GM21576 (cell line): ENCODE data around the gene STXBP5.

Experiments used
- ATAC-seq: cut with Tn5 transposase; IDR thresholded peaks from one replicate; pipeline ENCODE4 v1.9.1; 2021; ENCODE audit warnings: mild to moderate bottlenecking, moderate library complexity; ENCODE audit not compliant: unreplicated experiment

Gene STXBP5

DNA sequence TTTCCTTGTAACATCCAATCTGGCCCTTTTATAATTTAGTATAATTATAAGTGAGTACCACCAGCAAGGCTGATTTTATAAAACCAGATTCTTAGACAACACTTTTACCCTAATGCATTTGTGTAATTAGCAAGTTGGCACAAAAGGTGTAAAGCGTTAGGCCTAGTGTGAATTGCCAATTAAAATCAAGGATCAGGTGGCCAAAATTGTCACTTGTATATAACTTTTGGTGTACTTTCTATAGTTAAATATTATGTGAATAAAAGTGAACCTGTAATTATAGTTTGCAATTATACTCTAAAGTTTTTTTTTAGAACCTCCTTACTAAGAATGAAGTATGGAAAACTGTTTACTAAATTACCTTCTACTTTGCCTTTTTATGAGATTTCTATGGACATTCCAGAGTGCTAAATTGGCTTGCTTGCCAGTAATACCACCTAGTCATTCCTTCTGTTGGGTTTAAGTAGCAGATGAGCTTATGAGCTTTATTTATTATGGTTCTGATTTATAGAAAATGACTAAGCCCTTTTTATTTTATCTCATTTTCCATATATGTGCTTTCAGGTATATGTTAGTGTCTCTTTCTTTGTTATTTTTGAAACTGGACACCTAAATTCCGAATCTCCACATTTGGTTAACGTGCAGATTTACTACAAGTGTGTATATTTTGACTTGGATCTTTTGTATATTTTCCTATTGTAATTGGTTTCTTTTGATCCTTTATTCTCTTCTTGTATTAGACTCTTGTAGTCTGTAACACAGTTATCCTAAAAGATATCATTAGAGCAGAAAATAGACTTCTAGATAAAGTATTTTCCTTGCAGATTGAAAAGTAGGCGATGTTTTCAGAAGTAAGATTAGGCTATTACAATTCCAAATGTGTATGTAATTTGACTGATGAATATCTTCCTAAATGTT lies 3.9 kb downstream of the STXBP5 start:
- no peak for ATAC-seq

DNA sequence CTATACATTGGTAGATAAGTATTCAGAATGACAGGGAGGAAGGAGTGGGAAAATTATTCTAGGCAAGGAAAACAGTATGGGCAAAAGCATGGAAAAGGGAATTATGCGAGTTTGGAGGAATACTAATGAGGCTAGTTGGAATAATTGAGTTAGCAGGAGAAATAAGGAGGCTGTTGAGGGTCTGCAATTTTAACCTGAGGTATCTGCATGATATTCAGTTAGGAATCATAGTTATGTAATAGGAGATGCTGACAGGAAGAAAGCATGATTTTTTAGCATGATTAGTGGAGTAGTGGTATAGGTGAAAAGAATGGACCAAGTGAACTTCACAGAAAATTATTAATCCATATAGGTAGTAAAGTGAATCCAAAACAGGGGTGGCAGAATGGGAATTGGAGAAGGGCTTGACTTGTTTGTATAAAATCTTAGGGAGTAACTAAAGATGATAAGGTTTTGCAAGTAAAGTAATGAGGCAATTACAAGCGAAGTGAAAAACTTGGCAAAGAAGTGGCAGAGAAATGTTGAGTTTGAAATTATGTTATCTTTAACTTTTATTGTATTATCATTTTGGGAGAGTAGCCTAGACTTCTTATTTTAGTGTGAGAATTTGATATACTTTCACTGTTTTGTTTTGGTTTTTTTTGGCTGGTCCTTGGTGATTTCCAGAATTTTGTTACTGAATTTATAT lies 5.7 kb downstream of the STXBP5 start:
- no peak for ATAC-seq

DNA sequence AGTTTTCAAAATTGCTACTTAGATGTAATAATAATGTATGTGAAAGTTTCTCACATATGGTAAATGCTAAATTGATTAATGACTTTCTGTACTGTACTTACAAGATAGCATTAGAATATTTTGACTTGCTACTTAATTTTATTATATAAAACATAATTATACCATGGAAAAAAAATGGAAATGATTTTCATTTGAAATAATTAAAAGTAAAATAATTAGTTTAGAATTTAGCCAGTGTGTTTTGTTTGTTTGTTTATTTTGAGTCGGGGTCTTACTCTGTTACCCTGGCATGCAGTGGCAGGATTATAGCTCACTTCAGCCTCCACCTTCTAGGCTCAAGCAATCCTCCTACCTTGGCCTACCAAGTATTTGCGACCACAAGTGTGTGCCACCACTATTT lies 7.1 kb downstream of the STXBP5 start:
- ATAC-seq: no peak

DNA sequence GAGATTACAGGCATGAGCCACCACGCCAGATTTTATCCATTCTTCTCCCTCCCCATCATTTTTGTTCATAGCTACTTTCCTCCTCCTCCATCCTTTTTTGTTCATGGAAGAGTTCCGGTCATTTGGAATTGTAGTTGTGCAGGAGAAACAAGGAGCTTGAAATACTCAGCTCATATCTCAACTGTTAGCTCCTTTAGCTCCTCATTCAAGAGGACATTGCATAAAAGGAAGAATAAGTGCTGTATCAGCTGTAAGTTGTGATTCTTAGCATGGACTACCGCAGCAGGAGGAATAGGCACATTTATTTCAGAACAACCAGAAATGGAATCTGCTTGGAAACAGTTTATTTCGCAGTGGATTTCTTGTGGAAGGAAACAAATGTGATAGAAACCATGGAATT lies 7.6 kb downstream of the STXBP5 start:
- no peak for ATAC-seq

DNA sequence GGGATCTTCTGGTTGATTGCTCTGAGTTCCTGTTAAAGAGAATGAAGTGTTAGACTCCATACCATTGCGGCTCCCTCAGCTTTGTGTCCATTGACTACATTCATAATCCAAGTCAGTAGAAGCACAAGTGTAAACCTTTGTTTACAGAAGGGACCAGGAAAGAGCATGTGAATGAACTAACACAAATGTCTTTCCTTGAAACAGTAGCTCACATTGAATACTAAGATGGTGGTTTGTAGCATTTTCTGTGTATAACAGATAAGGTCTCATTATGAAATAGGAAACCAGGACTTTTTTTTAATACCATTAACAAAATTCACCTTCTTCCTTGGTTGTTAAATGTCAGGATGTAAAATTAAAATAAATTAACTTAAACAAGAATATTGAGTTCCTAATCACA lies 8.4 kb downstream of the STXBP5 start:
- ATAC-seq: no peak

DNA sequence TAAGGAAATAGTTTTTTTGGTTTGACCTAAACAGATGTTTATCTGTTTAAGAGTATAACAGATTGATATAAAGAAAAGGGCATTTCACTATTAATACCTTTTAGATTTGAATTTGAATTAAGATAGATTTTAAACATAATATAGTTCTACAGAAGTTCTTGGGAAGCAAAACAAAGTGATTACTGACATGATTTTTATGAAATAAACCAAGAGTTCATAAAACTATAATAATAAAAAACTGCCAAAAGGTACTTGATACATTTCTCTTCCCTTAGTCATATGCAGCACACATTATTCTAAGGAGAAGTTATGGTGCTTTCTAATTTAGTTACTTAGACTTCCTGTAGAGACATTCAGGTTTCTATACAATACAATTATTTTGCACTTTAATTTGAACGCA lies 9.6 kb downstream of the STXBP5 start:
- ATAC-seq: no peak

DNA sequence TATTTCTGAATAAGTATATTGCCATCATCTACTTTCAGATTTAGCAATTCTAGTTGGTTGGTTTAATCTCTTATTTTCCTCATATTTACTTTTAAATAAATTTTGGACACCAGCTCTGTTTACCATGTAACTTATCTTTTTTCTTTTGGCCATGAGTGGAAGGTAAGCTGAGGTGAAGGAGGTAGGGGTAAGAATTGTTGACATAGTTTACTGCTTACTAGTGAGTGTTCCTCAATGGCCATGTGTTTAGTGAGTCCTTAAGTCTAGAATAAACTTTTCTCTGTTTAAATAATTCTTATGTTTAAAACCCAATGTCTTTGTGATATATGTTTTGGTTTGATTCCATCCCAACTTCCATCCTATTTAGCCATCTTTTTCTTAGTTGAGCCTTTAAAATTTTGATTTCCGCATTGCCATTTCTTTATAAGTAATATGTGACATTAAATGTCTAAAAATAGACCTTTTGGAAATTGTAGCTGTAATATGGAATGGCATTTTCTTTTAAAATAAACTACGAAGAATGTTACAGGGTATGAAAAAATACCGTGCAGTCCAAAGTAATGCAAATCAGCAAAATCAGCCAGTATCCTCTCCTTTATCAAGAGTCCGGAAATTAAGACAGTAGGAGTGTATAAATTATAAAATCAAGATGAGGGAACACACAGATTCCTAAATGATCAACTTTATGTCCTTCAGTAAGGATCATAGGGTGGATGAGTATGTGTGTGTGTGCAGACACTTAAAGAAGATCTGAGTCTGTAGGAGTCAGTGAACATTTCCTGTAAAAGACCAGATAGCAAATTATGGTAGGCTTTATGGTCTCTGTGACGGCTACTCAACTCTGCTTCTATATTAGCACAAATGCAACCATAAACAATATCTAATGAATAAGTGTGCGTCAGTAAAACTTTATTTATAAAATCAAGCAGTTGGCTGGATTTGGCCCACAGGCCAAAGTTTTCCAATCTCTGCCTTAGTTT lies 10.3 kb downstream of the STXBP5 start:
- ATAC-seq: no peak

DNA sequence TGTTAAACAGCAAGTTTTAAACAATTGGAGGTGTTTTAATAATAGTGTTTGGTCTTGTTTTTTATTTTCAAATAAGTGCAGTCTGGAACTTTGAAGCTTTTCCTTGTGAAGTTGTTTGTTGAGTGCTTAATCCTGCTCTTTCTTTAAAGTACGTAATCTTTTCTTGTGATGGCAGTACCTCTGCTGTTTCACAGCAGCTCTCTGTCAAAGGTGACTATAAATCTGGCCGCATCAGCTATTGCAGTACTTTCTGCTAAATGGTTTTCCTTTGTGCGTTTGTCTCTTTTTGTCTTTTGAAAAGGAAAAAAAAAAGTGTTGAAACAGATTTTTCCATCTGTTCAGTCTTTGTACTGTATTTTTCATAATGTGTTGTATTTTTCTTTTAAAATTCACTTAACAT lies 12.7 kb downstream of the STXBP5 start:
- no peak for ATAC-seq

DNA sequence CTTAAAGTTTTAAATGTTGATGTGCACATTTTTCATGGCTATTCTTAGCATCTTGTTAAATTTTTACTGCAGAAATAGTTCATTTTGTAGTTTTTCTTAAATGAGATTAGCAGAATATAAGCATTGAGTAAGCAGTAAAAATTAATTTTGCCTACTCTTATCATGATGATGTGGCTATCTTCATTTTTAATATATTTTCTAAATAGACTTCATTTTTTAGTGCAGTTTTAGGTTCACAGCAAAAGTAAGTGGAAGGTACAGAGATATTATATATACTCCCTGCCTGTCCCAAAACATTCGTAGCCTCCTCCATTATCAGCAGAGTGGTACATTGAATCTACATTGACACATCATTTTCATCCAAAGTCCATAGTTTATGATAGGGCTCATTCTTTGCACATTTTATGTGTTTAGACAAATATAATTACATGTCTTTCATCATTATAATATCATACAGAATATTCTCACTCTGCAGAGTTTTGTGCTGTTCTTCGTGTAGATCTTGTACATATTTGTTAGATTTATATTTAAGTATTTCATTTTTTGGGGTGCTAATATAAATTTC lies 13.7 kb downstream of the STXBP5 start:
- ATAC-seq: no peak

DNA sequence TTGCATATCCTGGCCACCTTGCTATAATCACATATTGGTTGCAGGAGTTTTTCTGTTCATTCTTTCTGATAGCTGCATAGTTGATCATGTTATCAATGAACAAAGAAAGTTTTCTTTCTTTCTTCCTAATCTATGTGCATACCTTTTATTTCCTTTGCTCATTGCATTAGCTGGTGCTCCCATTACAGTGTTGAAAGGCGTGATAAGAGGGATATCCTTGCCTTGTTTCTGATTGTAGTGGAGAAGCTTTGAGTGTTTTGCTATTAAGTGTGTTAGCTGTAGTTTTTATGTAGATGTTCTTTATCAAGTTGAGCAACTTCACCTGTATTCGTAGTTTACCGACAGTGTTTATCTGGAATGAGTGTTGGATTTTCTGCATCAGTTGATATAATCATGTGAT lies 14.6 kb downstream of the STXBP5 start:
- no peak for ATAC-seq

DNA sequence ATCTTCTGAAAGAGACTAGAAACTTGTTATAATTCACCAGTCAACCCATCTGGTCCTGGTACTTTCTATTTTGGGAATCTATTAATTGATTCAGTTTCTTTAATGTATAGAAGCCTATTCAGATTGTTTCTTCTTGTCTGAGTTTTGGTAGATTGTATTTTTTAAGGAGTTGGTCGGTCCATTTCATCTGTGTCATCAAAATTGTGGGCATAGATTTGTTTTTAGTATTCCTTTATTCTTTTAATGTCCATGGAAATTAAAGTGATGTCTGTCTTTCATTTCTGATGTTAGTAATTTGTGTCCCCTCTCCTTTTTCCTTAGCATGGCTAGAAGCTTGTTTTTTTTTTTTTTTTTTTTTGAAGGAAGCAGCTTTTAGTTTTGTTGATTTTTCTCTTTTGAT lies 15.2 kb downstream of the STXBP5 start:
- no peak for ATAC-seq

DNA sequence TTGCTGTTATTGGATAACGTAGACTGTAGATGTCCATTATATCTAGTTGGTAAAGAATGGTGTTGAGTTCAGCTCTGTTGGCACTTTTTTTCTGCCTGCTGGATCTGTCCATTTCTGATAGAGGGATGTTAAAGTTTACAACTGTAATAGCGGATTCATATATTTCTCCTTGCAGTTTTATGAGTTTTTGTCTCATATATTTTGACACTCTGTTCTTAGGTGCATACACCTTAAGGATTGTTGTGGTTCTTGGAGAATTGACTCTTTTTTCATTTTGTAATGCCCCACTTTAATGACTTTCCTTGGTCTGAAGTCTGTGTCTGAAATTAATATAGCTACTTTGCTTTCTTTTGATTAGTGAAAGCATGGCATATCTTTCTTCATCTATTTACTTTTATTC lies 16.1 kb downstream of the STXBP5 start:
- ATAC-seq: no peak

DNA sequence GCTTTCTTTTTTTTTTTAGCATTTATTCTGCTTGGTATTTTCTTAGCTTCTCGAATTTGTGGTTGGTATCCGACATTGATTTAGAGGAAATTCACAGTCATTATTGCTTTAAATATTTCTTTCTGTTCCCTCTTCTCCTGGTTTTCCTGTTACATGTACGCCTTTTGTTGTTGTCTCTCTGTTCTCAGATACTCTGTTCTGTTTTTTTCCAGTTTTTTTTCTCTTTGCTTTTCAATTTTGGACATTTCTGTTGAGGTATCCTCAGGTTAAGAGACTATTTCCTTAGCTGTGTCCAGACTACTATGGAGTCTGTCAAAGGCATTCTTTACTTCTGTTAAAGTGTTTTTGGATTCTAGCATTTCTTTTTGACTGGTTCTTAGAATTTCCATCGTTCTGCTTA lies 17.5 kb downstream of the STXBP5 start:
- no peak for ATAC-seq

DNA sequence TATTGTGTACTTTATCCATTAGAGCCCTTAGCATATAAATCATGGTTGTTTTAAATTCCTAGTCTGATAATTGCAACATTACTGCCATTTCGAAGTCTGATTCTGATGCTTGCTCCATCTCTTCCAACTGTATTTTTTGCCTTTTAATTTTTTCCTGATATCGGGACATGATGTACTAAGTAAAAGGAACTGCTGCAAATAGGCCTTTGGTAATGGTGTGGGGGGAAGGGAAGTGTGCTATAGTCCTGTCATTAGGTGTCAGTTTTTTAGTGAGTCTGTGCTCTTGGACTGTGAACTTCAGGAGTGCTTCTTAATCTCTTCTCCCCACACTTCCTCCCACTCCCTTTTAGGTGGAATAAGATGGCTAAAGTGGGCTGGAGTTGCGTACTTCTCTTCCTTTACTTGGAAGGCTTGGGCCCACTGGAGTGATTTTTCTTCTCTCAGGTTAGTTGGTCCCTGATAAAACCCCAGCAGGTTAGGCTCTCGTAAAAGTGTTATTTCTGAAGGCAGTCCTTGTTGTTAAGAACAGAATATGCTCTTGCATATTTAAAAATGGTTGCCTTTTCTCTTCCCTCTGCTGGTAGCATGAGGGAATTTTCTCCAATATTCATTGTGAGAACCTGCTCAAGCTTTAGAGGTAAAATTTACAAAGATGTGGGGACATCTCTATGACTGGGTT lies 18.1 kb downstream of the STXBP5 start:
- ATAC-seq: no peak

DNA sequence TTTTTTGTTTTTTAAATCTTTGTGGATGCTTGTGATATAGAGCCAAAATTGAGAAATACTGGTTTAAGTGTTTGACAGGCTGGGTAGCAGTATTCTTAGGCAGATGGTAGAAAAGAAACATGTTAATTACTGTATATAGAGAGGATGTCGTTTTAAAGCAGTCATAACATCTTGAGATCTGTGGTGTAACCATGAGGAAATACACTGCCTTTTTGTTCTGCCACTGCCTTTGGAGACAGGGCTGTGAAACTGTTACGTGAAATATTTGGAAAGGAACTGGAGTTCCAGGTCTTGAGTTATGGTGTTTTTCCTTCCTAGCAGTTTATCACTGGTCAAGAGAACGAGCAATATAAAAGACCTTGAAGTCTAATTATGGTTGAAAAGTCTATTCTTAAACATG lies 19.5 kb downstream of the STXBP5 start:
- ATAC-seq: no peak

DNA sequence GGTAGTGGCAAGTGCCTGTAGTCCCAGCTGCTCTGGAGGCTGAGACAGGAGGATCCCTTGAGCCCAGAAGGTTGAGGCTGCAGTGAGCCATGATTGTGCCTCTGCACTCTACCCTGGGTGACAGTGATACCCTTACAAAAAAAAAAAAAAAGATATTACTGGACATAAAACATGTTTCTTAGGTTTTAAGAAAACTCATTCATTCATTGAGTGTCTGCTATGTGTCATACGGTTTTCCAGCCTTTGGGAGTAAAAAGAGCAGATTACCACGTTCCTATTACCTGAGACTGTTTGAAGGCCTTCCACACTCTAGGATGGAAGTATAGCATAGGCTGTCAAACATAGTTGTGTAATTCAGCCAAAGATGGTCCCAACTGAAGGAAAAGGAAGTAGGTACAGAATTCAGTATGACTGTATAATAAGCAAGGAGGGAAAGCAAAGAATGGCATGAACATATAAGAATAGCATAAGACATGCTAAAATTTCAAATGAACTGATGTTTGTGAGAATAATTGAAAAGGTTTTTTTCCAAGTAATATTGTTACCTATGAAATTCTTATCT lies 22.0 kb downstream of the STXBP5 start:
- ATAC-seq: no peak

DNA sequence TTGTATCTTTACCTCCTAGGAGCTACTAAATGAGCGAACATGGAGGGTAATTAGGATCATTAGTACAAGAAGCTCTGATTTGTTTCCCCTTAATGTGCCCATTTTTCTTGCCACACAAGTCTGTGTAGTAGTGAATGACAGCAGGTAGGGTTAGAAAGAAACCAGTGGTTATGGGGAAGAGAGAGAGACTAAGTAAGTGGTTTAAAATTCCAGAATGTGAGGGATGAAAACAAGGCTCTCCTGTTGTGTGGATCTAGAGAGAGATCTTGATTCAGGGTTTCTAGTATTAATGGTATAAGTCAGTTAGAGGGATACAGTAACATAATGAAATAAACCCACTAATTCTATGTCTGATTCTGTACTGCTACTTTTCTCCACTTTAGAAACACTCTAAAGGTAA lies 22.7 kb downstream of the STXBP5 start:
- no peak for ATAC-seq

DNA sequence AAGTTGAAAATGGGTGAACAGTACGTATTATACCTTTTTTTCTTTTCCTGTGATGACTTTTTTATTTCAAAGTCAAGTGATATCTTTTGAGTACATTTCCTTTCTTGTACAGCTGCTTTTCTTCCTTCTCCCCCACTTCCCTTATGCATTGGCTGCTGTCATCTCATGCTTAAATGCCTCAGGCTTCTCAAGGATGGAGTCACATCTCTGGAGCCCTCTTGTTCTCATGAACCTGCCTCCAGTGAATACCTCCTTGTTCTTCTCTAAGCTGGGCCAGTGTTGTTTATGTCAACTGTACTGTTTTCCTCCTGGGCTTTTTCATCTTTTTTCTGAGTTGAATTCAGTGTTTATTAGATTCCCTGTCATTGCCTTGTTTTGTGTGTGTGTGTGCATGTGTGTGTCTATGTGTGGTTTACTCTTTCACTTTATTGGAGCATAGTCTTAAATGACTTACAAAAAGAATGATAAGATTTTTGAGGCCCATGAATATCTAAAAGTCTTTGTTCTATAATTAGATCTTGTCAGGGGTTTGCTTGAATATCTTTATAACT lies 23.6 kb downstream of the STXBP5 start:
- ATAC-seq: no peak

DNA sequence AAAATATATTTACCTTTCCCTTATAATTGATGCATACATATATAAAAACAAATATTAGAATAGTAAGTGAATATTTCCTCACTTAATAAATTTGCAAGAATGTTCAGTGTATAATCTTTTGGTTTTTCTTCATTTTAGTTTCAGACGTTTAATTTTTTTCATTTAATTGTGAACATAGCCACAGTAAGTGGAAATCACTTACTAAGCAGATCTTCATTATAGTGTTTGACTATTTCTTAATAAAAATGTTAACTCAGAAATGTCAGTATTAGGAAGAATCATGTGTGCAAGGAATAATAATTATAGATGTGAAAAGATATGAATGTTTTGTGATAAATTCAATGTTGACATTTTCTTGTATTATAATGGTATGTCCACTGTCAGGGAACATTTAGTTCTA lies 27.4 kb downstream of the STXBP5 start:
- ATAC-seq: no peak

DNA sequence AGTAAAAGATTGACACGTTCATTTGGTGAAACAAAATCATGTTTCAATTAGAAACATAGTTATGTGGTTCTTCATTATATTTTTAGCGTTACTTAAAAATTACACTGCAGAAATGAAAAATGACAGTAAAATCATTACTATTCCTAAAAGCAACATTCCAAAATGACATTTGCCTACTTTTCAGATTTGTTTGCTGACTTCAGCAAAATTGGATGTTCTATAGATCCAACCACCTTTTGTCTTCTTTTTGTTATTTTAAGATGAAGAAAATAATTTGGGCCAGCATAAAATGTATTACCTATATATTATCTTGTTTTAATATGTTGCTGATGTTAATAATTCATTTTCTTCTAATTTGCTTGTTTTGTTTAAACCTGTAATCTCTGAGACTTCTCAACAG lies 30.5 kb downstream of the STXBP5 start:
- no peak for ATAC-seq
